HCT116 (cell line): ENCODE data around the gene RAB13. TPM values are rescaled to one million over a fixed set of nuclear protein-coding genes. Genes with fewer than 3 reads are reported as not detected.

Experiments used
- ATAC-seq: fragments of 200-7000 bp; cut with Tn5 transposase; 2 replicates; pipeline ENCODE4 v1.9.1; 2020; ENCODE audit warnings: mild to moderate bottlenecking, moderate library complexity
- BruUV-seq: library from RNA; stranded (reverse); fragments of 400-500 nt; replicated peaks from 2 replicates; lab custom pipeline; 2021; lab: Mats Ljungman, UMichigan
- CTCF ChIA-PET: fragments of 300-600 bp; sonication (Branson Sonifier 250); formaldehyde crosslinking; loops from one replicate; lab custom pipeline; 2021; ENCODE audit warnings: antibody characterized with exemption; lab: Charles Lee
- POLR2A ChIA-PET: fragments of 300-600, 350-600 bp; sonication (Branson Sonifier 250); formaldehyde crosslinking; loops from one replicate; lab custom pipeline; 2021; ENCODE audit warnings: antibody characterized with exemption; lab: Charles Lee
- RAD21 ChIA-PET, 2 experiments: fragments of 300-600 bp; sonication (Branson Sonifier 250); formaldehyde crosslinking; loops; one replicate each; lab custom pipeline; 2023; ENCODE audit warnings: low total read pairs in 2 of 2; ENCODE audit not compliant: uncharacterized antibody in 2 of 2, unreplicated experiment in 2 of 2, low non-redundant PET in 1 of 2; lab: Charles Lee
- DNase-seq: peaks from one replicate; pipeline ENCODE4 v3.0.0-alpha.2; 2010; ENCODE audit warnings: low read depth, low spot score
- H2AFZ ChIP-seq: fragments of 200-600 bp; shearing (Covaris generic), sonication (generic); 2 replicates; pipeline ENCODE4 v1.6.1; 2017; ENCODE audit warnings: low read depth, mixed run types, mixed read lengths, antibody characterized with exemption, low read length; ENCODE audit not compliant: poor library complexity, severe bottlenecking
- H3K27ac ChIP-seq: 2 replicates; pipeline ENCODE4 v1.5.1; 2012; ENCODE audit warnings: low read depth, low read length
- H3K27me3 ChIP-seq: fragments of 200-600 bp; sonication (generic); 2 replicates; pipeline ENCODE4 v1.6.1; 2016; ENCODE audit warnings: mixed run types, low read length, mixed read lengths; ENCODE audit not compliant: insufficient read depth
- H3K36me3 ChIP-seq, 2 experiments: fragments of 200-500 bp in 1 of 2; fragments of 200-600 bp in 1 of 2; sonication (Bioruptor generic) in 1 of 2; sonication (generic) in 1 of 2; 2 replicates each; pipeline versions ENCODE4 v1.5.1 to v1.6.1; 2014 to 2016; ENCODE audit warnings: low read length in 2 of 2, inconsistent platforms in 1 of 2, mixed read lengths in 1 of 2, mixed run types in 1 of 2; ENCODE audit not compliant: insufficient read depth in 2 of 2, control insufficient read depth in 1 of 2
- H3K4me1 ChIP-seq, 2 experiments: fragments of 200-600 bp in 1 of 2; sonication (generic) in 1 of 2; 2 replicates each; pipeline versions ENCODE4 v1.5.1 to v1.6.1; 2012 to 2017; ENCODE audit warnings: low read length in 2 of 2, inconsistent platforms in 1 of 2, mild to moderate bottlenecking in 1 of 2, mixed read lengths in 1 of 2, mixed run types in 1 of 2, moderate library complexity in 1 of 2; ENCODE audit not compliant: insufficient read depth in 2 of 2, control insufficient read depth in 1 of 2
- H3K4me2 ChIP-seq: fragments of 200-600 bp; sonication (generic); 2 replicates; pipeline ENCODE4 v1.6.1; 2017; ENCODE audit warnings: mixed run types, low read length, mixed read lengths
- H3K4me3 ChIP-seq, 2 experiments: fragments of 200-600 bp in 1 of 2; sonication (generic) in 1 of 2; replicated peaks in 1 of 2; 2 replicates each; pipeline ENCODE4 v1.5.1; 2011 to 2016; ENCODE audit warnings: low read length in 2 of 2, control low read depth in 1 of 2, low read depth in 1 of 2, mild to moderate bottlenecking in 1 of 2, mixed read lengths in 1 of 2, mixed run types in 1 of 2
- H3K79me2 ChIP-seq: fragments of 200-600 bp; sonication (generic); 2 replicates; pipeline ENCODE4 v1.6.1; 2017; ENCODE audit warnings: mild to moderate bottlenecking, mixed run types, low read length, moderate library complexity, mixed read lengths; ENCODE audit not compliant: insufficient read depth
- H3K9ac ChIP-seq: fragments of 200-600 bp; sonication (generic); 2 replicates; pipeline ENCODE4 v1.6.1; 2016; ENCODE audit warnings: low read length, mixed read lengths
- H3K9me2 ChIP-seq: fragments of 200-600 bp; sonication (generic), shearing (Covaris generic); 2 replicates; pipeline ENCODE4 v1.6.1; 2017; ENCODE audit warnings: mixed run types, mild to moderate bottlenecking, moderate library complexity; ENCODE audit not compliant: insufficient read depth
- H3K9me3 ChIP-seq, 2 experiments: fragments of 200-500 bp in 1 of 2; fragments of 200-600 bp in 1 of 2; sonication (Bioruptor generic) in 1 of 2; sonication (generic) in 1 of 2; 2 replicates each; pipeline ENCODE4 v1.6.1; 2014 to 2017; ENCODE audit warnings: low read length in 2 of 2, mixed read lengths in 2 of 2, inconsistent platforms in 1 of 2, low read depth in 1 of 2, mild to moderate bottlenecking in 1 of 2, mixed run types in 1 of 2, moderate library complexity in 1 of 2; ENCODE audit not compliant: control insufficient read depth in 1 of 2, insufficient read depth in 1 of 2
- H4K20me1 ChIP-seq: fragments of 200-600 bp; sonication (generic), shearing (Covaris generic); 2 replicates; pipeline ENCODE4 v1.6.1; 2017; ENCODE audit warnings: mixed run types, mild to moderate bottlenecking, moderate library complexity; ENCODE audit not compliant: insufficient read depth
- ATF3 ChIP-seq: IDR thresholded peaks from 2 replicates; pipeline ENCODE4 v1.6.1; 2012
- CBX3 ChIP-seq: IDR thresholded peaks from 2 replicates; pipeline ENCODE4 v1.6.1; 2012; ENCODE audit warnings: low read depth
- CEBPB ChIP-seq: IDR thresholded peaks from 2 replicates; pipeline ENCODE4 v1.6.1; 2012; ENCODE audit warnings: low read depth
- EGR1 ChIP-seq: IDR thresholded peaks from 2 replicates; pipeline ENCODE4 v1.6.1; 2012; ENCODE audit warnings: low read depth
- ELF1 ChIP-seq: IDR thresholded peaks from 2 replicates; pipeline ENCODE4 v1.6.1; 2012; ENCODE audit warnings: low read depth, borderline replicate concordance
- EZH2 ChIP-seq: fragments of 200-600 bp; sonication (generic); IDR thresholded peaks from 2 replicates; pipeline ENCODE4 v1.6.1; 2017; ENCODE audit warnings: antibody characterized with exemption, mixed run types
- EZH2phosphoT487 ChIP-seq: fragments of 200-600 bp; IDR thresholded peaks from 2 replicates; pipeline ENCODE4 v1.6.1; 2018; ENCODE audit warnings: antibody characterized with exemption, borderline replicate concordance
- FOSL1 ChIP-seq: IDR thresholded peaks from 2 replicates; pipeline ENCODE4 v1.6.1; 2012; ENCODE audit warnings: low read depth
- JUND ChIP-seq: IDR thresholded peaks from 2 replicates; pipeline ENCODE4 v1.6.1; 2012
- POLR2A ChIP-seq: IDR thresholded peaks from 2 replicates; pipeline ENCODE4 v1.7.0; 2011; ENCODE audit warnings: borderline replicate concordance; ENCODE audit not compliant: insufficient read depth, insufficient read length; ENCODE audit errors: extremely low read depth
- POLR2AphosphoS5 ChIP-seq: IDR thresholded peaks from 2 replicates; pipeline ENCODE4 v1.6.1; 2011; ENCODE audit warnings: mild to moderate bottlenecking, low read depth, low read length, moderate library complexity
- SIN3A ChIP-seq: IDR thresholded peaks from 2 replicates; pipeline ENCODE4 v1.6.1; 2012; ENCODE audit warnings: low read depth
- SP1 ChIP-seq: IDR thresholded peaks from 2 replicates; pipeline ENCODE4 v1.6.1; 2012; ENCODE audit warnings: low read depth
- SRF ChIP-seq: IDR thresholded peaks from 2 replicates; pipeline ENCODE4 v1.6.1; 2012; ENCODE audit warnings: low read depth
- TCF7L2 ChIP-seq: IDR thresholded peaks from 2 replicates; pipeline ENCODE4 v1.7.0; 2011; ENCODE audit warnings: borderline replicate concordance, inconsistent platforms; ENCODE audit not compliant: insufficient read depth, insufficient read length; ENCODE audit errors: extremely low read depth
- YY1 ChIP-seq: IDR thresholded peaks from 2 replicates; pipeline ENCODE4 v1.6.1; 2011; ENCODE audit warnings: low read length, low read depth, moderate library complexity, mild to moderate bottlenecking; ENCODE audit not compliant: insufficient replicate concordance; ENCODE audit errors: extremely low read depth
- ZFX ChIP-seq: fragments of 450-650 bp; IDR thresholded peaks from 2 replicates; pipeline ENCODE4 v1.6.1; 2017
- ZNF274 ChIP-seq: fragments of 200-500 bp; sonication (Bioruptor generic); IDR thresholded peaks from 2 replicates; pipeline ENCODE4 v1.6.1; 2014; ENCODE audit warnings: mild to moderate bottlenecking, low read depth, low read length, inconsistent platforms
- intact Hi-C: fragments of 100-400 bp; cut with micrococcal nuclease; formaldehyde crosslinking; loops from 2 replicates; pipeline ENCODE4 v1.10.0; 2022
- total RNA-seq: library from RNA; stranded (reverse); gene quantifications from one replicate; pipeline ENCODE4 v1.2.1, GENCODE V29; 2021; ENCODE audit not compliant: unreplicated experiment
- TF ChIP-seq, protein P1 (sequence below), 3 experiments: fragments of 200-600 bp in 1 of 3; sonication (generic) in 1 of 3; IDR thresholded peaks in 2 of 3; conservative IDR thresholded peaks in 1 of 3; 2 replicates each; pipeline ENCODE4 v1.5.1; 2012 to 2017; ENCODE audit warnings: low read depth in 2 of 3, low read length in 2 of 3, antibody characterized with exemption in 1 of 3, borderline replicate concordance in 1 of 3, control low read depth in 1 of 3, mild to moderate bottlenecking in 1 of 3, mixed read lengths in 1 of 3, mixed run types in 1 of 3, moderate library complexity in 1 of 3; ENCODE audit not compliant: insufficient read depth in 1 of 3
- TF ChIP-seq, protein P2 (sequence below): IDR thresholded peaks from 2 replicates; pipeline ENCODE4 v1.6.1; 2012

RAB13 gene
- total RNA-seq, 1 experiment from 2014 or later: 93.6 TPM

DNA sequence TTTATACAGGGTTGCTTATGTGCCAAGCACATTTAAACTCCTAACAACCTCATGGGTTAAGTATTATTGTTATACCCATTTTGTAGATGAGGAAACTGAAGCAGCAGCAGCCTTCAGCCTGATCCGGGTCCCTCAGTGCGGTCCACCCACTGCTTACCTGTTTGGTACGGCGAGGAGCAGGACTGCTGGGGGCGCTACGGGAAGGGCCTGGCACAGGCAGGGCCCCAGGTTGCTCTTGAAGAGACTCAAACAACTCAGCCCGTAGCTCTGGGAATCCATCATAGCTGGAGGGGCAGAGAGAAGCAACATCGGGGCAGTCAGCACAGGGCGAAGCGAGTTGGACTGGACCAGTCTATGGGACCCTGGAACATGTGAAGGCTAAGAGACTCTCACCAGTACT lies 48.8 kb downstream of the RAB13 start:
- no TSS peak for BruUV-seq
- H3K4me1 ChIP-seq: no peaks in the 10 kb centered on the region
- intact Hi-C loops: no loop called here
- TF ChIP-seq SIN3A (no peak), ZFX (no peak)
- TF ChIP-seq, all 23 proteins: peak for 0
- RAD21 ChIA-PET: no interaction called here
- no peak for ATAC-seq
- H3K9me2 ChIP-seq: no peaks in the 10 kb centered on the region
- POLR2A ChIA-PET: no interaction called here
- no peaks in the 10 kb centered on the region for H3K9me3 ChIP-seq
- peaks cover 14 to 28% of the 10 kb centered on the region in 2 experiments; a peak in 3 of 4 replicates for H3K36me3 ChIP-seq
- H4K20me1 ChIP-seq: no peaks in the 10 kb centered on the region
- no peak overlapping the region for H3K9ac ChIP-seq
- H3K27ac ChIP-seq: no peak overlapping the region
- no peak overlapping the region for H3K4me3 ChIP-seq
- no peaks in the 10 kb centered on the region for H3K27me3 ChIP-seq
- no peak overlapping the region for H2AFZ ChIP-seq
- CTCF ChIA-PET: no interaction called here
- no peak for DNase-seq
- H3K79me2 ChIP-seq: no peaks in the 10 kb centered on the region
- H3K4me2 ChIP-seq: no peak overlapping the region

DNA sequence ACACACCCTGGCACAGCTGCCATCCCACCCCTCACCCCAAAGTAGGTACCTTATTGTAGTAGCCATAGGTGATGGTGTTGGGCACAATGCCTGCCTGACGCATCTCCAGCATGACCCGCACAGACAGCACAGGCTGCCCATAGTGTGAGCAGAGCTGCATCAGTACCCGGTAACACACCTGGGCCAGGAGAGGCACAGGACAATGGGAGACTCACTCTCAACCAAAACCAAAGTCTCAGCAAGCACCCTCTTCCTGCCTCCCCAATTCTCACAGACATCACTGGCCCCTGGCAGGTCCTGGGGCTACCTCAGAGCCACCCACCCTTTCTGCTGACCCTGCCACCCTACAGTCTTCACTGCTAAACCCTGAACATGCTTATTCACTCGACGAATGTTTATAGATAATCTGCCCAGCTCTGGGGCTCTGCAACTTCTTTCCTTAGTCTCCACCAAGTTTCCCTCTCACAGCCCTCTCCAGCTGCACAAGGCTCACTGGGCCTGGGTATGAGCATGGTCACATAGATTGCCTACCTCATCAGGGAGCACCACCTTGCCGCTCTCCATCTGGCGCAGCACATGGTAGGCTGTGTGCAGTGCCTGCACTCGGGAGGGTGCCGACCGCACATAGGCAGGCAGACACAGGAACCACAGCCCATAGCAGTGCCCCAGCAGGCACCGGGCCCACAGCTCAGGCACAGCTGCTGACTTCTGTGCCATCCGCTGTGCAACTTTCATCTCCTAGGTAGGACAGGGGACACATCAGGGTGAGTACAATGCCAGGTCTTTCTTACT lies 49.9 kb downstream of the RAB13 start:
- peaks cover 14 to 28% of the 10 kb centered on the region in 2 experiments; a peak in 3 of 4 replicates for H3K36me3 ChIP-seq
- BruUV-seq: no TSS peak
- ChIA-PET CTCF (no interaction called here), RAD21 (no interaction called here), POLR2A (no interaction called here)
- H3K27me3 ChIP-seq: no peaks in the 10 kb centered on the region
- H3K9ac ChIP-seq: no peak overlapping the region
- H3K9me3 ChIP-seq: no peaks in the 10 kb centered on the region
- H3K4me1 ChIP-seq: no peaks in the 10 kb centered on the region
- intact Hi-C loops: no loop called here
- H4K20me1 ChIP-seq: no peaks in the 10 kb centered on the region
- H3K79me2 ChIP-seq: no peaks in the 10 kb centered on the region
- no peak overlapping the region for H2AFZ ChIP-seq
- ATAC-seq (no peak), DNase-seq (no peak)
- H3K9me2 ChIP-seq: no peaks in the 10 kb centered on the region
- H3K27ac ChIP-seq: no peak overlapping the region
- no peak overlapping the region for H3K4me2 ChIP-seq
- no peak overlapping the region for H3K4me3 ChIP-seq
- TF ChIP-seq, protein P1, sequence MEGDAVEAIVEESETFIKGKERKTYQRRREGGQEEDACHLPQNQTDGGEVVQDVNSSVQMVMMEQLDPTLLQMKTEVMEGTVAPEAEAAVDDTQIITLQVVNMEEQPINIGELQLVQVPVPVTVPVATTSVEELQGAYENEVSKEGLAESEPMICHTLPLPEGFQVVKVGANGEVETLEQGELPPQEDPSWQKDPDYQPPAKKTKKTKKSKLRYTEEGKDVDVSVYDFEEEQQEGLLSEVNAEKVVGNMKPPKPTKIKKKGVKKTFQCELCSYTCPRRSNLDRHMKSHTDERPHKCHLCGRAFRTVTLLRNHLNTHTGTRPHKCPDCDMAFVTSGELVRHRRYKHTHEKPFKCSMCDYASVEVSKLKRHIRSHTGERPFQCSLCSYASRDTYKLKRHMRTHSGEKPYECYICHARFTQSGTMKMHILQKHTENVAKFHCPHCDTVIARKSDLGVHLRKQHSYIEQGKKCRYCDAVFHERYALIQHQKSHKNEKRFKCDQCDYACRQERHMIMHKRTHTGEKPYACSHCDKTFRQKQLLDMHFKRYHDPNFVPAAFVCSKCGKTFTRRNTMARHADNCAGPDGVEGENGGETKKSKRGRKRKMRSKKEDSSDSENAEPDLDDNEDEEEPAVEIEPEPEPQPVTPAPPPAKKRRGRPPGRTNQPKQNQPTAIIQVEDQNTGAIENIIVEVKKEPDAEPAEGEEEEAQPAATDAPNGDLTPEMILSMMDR (IDR thresholded peaks at IDR 0.05 in 2 of 3, conservative IDR thresholded peaks at IDR 0.05 in 1 of 3; ENCODE audit: borderline replicate concordance in 1 of 3, insufficient read depth in 1 of 3, low read depth in 2 of 3, low read length in 2 of 3): no peak
- TF ChIP-seq EZH2phosphoT487 (no peak), ZNF274 (no peak), JUND (no peak), CBX3 (no peak), YY1 (no peak), TCF7L2 (no peak), POLR2A (no peak), CEBPB (no peak), POLR2AphosphoS5 (no peak), SRF (no peak), FOSL1 (no peak), EGR1 (no peak), EZH2 (no peak), ELF1 (no peak), SP1 (no peak), ATF3 (no peak)
- TF ChIP-seq, protein P2, sequence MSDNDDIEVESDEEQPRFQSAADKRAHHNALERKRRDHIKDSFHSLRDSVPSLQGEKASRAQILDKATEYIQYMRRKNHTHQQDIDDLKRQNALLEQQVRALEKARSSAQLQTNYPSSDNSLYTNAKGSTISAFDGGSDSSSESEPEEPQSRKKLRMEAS: no peak
